Activated CD8-positive, alpha-beta memory T cell treated with anti-CD3 and anti-CD28 coated beads for 4 hours (primary cell): ENCODE measurements around the gene TXLNB.
"Not testable (repeated sequence)": the region's sequence is repeated elsewhere in the genome, so short reads cannot be mapped to it uniquely, and the experiment has no call there.

Experiments used
- DNase-seq, 2 donors: peaks; one replicate each; pipeline ENCODE4 v3.0.0-alpha.2; 2020; ENCODE audit warnings: low read depth in 2 of 2

TXLNB gene

DNA sequence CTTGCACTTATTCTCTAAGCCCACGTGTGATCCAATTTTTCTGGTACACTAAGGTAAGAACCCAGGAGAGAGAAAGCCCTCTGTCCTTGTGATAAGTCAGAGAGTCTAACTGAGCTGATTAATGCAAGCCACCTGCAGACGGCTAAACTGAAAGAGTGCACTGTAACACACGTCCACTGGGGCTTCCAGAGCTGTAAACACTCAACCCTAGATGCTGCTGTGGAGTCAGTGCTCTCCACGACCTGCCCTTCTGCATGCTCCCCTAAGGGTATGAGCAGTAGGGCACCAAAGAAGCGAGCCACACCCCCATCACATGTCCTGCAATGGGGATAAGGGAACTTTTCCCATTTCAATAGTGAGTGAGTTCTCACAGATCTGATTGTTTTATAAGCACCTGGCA, 55.7 kb downstream of the TXLNB start:
- no peak for DNase-seq

DNA sequence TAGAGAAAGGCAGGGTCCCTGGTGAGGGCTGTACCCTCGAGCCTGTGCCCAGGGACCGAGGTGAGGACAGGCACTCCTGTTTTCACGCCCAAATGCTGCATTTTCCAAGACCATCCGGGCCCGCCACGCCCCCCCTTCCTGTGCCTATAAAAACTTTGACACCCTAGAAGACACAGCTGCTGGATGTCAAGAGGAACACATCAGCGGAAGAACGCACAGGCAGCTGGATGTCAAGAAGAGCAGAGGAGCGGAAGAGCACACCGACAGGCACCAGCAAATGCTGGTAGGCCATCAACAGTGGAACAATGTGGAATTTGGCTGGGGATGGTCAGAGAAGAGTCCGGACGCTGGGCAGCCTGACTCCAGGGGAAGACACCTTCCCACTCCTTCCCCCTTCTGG, 56.1 kb downstream of the TXLNB start:
- DNase-seq, result no peak

DNA sequence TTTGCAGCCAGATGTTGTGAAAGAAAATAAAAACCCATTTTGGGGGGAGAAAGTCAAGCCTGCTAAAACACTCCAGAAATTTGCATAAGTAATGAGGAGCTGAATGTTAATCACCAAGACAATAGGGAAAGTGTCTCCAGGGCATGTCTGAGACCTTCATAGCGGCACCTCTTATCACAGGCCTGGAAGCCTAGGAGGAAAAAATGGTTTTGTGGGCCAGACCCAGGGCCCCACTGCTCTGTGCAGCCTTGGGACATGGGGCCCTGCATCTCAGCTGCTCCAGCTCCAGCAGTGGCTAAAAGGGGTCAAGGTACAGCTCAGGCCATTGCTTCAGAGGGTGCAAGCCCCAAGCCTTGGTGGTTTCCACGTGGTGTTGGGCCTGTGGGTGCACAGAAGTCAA, 57.6 kb downstream of the TXLNB start:
- not testable (repeated sequence) for DNase-seq

- no peak for DNase-seq
Observed at GRCh38 chr6:139231206-139231605, 60.6 kb downstream of the TXLNB start.

DNA sequence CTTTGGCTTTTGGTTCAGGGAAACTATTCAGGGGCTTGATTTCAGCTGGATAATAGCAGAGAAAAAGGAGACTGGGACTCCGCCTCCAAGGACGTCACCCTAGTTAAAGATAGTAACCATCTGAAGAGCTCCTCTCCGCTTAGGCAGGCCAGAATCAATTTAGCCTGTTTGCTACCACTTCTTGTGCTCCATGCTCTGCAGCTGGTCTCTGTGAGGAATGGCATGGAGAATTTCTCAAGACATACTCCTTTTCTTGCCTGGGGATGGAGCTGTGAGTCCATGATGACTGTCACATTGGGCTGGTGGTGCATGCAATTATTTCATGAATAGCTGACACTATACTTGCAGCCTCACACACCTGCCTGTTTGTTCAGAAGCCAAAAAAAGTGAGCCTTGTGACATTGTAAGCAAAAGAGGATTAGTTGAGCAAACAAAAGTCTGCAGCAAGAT, 61.4 kb downstream of the TXLNB start:
- DNase-seq, result no peak

DNA sequence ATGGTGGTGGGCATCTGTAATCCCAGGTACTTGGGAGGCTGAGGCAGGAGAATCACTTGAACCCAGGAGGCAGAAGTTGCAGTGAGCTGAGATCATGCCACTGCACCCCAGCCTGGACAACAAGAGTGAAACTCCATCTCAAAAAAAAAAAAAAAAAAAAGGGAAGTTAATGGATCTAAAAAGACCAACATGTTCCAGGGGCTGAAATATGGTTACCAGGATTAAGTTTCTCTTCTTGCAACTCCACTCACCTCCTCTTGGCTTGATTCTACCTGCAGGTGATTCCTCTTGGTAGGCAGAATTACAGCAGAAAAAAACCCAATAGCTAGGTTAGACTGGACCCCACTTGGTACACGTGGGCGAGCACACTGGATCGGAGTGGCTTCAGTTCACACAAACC, 63.4 kb downstream of the TXLNB start:
- not testable (repeated sequence) for DNase-seq

DNA sequence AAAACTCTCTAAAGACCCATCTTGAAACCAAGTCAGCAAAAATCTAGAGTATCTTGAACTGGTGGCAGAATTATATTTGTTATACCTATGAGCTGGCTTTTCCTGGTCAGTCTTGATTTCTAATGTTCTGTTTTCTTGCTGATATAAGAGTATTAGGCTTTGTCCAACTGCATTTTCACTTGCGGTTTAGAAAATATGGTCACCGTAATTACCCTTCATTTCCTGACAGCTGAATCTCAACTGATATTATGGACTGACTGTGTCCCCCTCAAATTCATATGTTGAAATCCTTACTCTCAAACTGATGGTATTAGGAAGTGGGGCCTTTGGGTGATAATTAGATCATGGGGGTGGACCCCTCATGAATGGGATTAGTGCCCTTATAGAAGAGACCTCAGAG, 72.1 kb downstream of the TXLNB start:
- DNase-seq, result no peak

DNA sequence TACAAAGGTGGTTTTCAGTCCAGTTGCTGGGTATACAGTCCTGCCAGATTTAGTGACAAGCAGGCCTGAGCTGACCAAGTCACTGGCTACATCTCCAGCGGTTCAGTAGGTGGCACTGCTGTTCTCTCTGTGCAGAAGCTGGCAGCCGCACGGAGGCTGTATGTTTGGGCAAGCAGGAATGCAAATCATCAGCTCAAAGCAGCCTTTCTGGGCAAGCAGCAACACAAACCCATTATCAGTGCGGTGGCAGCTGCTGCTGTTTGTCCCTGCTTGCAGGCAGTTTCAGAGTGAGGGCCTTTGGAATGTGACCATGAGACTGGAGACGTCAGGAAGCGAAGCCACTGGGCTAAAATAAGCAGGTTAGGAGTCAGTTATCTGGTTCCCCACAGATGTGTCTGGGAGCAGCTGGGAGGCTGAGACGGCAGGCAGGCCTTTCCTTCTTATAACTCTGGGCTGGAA, 72.5 kb downstream of the TXLNB start:
- peak; percentile 41 to 55 for DNase-seq

- not testable (repeated sequence) for DNase-seq
Observed at GRCh38 chr6:139212460-139212859, 79.3 kb downstream of the TXLNB start.

DNA sequence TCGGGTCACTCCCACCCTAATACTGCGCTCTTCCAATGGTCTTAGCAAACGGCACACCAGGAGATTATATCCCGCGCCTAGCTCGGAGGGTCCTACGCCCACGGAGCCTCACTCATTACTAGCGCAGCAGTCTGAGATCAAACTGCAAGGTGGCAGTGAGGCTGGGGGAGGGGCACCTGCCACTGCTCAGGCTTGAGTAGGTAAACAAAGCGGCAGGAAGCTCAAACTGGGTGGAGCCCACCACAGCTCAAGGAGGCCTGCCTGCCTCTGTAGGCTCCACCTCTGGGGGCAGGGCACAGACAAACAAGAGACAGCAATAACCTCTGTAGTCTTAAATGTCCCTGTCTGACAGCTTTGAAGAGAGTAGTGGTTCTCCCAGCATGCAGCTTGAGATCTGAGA, 81.0 kb downstream of the TXLNB start:
- not testable (repeated sequence) for DNase-seq

DNA sequence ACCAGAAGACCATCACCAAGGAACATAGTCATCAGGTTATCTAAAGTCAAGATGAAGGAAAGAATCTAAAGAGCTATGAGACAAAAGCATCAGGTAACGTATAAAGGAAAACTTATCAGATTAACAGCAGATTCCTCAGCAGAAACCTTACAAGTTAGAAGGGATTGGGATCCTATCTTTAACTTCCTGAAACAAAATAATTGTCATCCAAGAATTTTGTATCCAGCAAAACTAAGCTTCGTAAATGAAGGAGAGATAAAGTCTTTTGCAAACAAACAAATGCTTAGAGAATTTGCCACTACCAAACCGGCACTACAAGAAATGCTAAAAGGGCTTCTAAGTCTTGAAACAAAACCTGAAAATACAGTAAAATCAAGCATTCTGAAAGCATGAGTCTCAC, 86.0 kb downstream of the TXLNB start:
- no peak for DNase-seq

GRCh38 chr6:139204978-139205377, 86.8 kb downstream of the TXLNB start:
- DNase-seq, result no peak

GRCh38 chr6:139201378-139201777, 90.4 kb downstream of the TXLNB start:
- no peak for DNase-seq

DNA sequence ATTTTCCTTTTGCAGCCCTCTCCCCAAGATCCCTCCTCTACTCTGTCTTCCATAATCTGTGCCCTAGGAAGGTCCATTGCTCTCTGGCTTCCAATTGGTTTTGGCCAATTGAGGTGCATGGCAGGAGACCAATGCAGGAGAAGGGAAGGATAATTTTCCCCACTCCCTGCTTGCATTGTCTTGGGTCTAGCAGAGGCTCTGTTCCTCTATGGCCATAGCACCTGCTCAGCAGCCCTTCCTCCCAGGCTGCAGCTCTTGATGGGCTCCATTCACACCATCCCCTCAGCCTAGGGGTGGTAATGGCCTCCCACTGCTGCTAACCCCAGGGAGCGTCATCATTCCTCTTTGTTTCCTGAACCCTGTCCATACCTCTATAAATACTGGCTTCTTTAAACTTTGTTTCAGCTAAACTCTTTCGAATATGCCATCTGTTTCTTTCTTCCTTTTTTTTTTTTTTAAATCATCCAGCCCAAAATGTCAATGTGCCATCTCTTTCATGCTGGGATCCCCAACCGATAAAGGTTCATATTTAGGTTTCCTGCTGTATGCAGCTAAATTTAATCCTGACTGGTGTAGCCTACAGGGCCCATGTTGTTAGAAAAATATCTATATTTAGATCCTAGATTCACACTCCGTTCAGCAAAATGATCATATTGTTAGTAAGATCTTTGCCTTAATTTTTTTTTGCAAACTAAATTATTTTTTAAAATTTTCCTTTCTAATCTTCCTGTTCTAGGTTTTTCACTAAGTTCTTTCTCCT, 93.1 kb downstream of the TXLNB start:
- no peak for DNase-seq

DNA sequence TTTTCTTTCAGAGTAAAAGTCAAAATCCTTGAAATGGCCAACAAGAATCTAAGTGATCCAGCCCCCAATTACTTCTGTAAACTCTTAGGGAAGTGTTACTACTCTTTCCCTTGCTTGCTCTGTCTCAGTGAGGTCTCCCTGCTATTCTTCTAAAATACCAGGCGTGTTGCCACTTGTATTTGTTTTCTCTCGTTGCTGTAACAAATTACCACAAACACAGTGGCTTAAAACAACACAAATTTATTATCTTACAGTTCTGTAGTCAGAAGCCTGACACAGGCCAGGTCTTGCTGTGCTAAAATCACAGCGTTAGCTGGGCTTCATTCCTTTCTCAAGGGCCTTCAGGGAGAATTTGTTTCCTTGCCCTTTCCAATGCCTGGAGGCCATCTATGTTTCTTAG, 97.1 kb downstream of the TXLNB start:
- DNase-seq, result no peak
